ENCODE measurements around the gene SUN3. TPM values are rescaled to one million over a fixed set of nuclear protein-coding genes. Genes with fewer than 3 reads are reported as not detected.

The SUN3 gene
- total RNA-seq, 1 experiment from 2014 or later, result 0.49 TPM

GRCh38 chr7:48011951-48012350 is 17.0 kb downstream of the SUN3 start:
- H3K36me3 ChIP-seq (ENCODE audit: control insufficient read depth, insufficient read depth, low read length), result no peaks in the 10 kb centered on the region
- no peaks in the 10 kb centered on the region for H3K27me3 ChIP-seq (ENCODE audit: control insufficient read depth, insufficient read depth, low read length)
- H3K9me3 ChIP-seq (ENCODE audit: control insufficient read depth, insufficient read depth, low read depth, low read length), result no peaks in the 10 kb centered on the region
- intact Hi-C loops (cut with micrococcal nuclease; ENCODE audit: unreplicated experiment), result no loop called here
- no TSS peak for BruUV-seq (replicated peaks)
- no peak overlapping the region for H3K27ac ChIP-seq (ENCODE audit: low read length)
- no peak for ATAC-seq
- no peak for TF ChIP-seq SIN3A (IDR thresholded peaks at IDR 0.05; ENCODE audit: borderline replicate concordance, insufficient read depth, low read depth, low read length)
- no peak for TF ChIP-seq CTCF (IDR thresholded peaks at IDR 0.05)
- TF ChIP-seq POLR2AphosphoS5 (IDR thresholded peaks at IDR 0.05; ENCODE audit: low read depth, low read length), result no peak
- no peak for TF ChIP-seq TCF7L2 (IDR thresholded peaks at IDR 0.05; ENCODE audit: low read depth, low read length)
- TF ChIP-seq REST (IDR thresholded peaks at IDR 0.05; ENCODE audit: insufficient read depth in 1 of 2, low read depth in 2 of 2, low read length in 1 of 2), result no peak
- in situ Hi-C loops (cut with HindIII; ENCODE audit: low pct_unique_long_range_greater_than_20kb, low sequenced_read_pairs), result no loop called here
- no peak overlapping the region for H3K4me3 ChIP-seq (ENCODE audit: low read depth in 2 of 2, low read length in 2 of 2)
- DNase-seq (ENCODE audit: low read depth, low spot score), result no peak
- H3K4me1 ChIP-seq (ENCODE audit: control insufficient read depth, insufficient read depth, low read length), result no peaks in the 10 kb centered on the region
- ChIA-PET POLR2A (no interaction called here), CTCF (no interaction called here)

GRCh38 chr7:48011323-48011722 is 17.6 kb downstream of the SUN3 start:
- no peak for DNase-seq (ENCODE audit: low read depth, low spot score)
- TF ChIP-seq REST (IDR thresholded peaks at IDR 0.05; ENCODE audit: insufficient read depth in 1 of 2, low read depth in 2 of 2, low read length in 1 of 2) (no peak), POLR2AphosphoS5 (IDR thresholded peaks at IDR 0.05; ENCODE audit: low read depth, low read length) (no peak), CTCF (IDR thresholded peaks at IDR 0.05) (no peak), SIN3A (IDR thresholded peaks at IDR 0.05; ENCODE audit: borderline replicate concordance, insufficient read depth, low read depth, low read length) (no peak), TCF7L2 (IDR thresholded peaks at IDR 0.05; ENCODE audit: low read depth, low read length) (no peak)
- intact Hi-C loops (cut with micrococcal nuclease; ENCODE audit: unreplicated experiment), result no loop called here
- Histone ChIP-seq H3K4me1 (ENCODE audit: control insufficient read depth, insufficient read depth, low read length) (no peaks in the 10 kb centered on the region), H3K36me3 (ENCODE audit: control insufficient read depth, insufficient read depth, low read length) (no peaks in the 10 kb centered on the region), H3K27ac (ENCODE audit: low read length) (no peak overlapping the region), H3K27me3 (ENCODE audit: control insufficient read depth, insufficient read depth, low read length) (no peaks in the 10 kb centered on the region), H3K9me3 (ENCODE audit: control insufficient read depth, insufficient read depth, low read depth, low read length) (no peaks in the 10 kb centered on the region), H3K4me3 (ENCODE audit: low read depth in 2 of 2, low read length in 2 of 2) (no peak overlapping the region)
- ChIA-PET CTCF (no interaction called here), POLR2A (no interaction called here)
- no peak for ATAC-seq
- no TSS peak for BruUV-seq (replicated peaks)
- in situ Hi-C loops (cut with HindIII; ENCODE audit: low pct_unique_long_range_greater_than_20kb, low sequenced_read_pairs), result no loop called here
